Measurements from ENCODE around the gene HS3ST3A1.
A peak's percentile ranks its signal among the peaks of the same experiment; 100 is the strongest.

The HS3ST3A1 gene

GRCh38 chr17:13646411-13646810, 44.7 kb upstream of the HS3ST3A1 start:
- H2BK120ac ChIP-seq (ENCODE audit: low read depth, low read length) = no peak overlapping the region
- H2AFZ ChIP-seq (ENCODE audit: low read depth, low read length) = no peak overlapping the region
- no peak overlapping the region for H2AK5ac ChIP-seq (ENCODE audit: low read length, severe bottlenecking)
- H3K9ac ChIP-seq (ENCODE audit: low read length) = no peak overlapping the region
- no peak overlapping the region for H3K4me2 ChIP-seq (ENCODE audit: low read length, poor library complexity, severe bottlenecking)
- no peak overlapping the region for H2BK5ac ChIP-seq (ENCODE audit: low read depth, low read length, poor library complexity, severe bottlenecking)
- H3K27ac ChIP-seq (ENCODE audit: low read length, poor library complexity, severe bottlenecking) = no peak overlapping the region
- no peaks in the 10 kb centered on the region for H3K79me1 ChIP-seq (replicated peaks; ENCODE audit: low read length, poor library complexity, severe bottlenecking)
- no peaks in the 10 kb centered on the region for H3K36me3 ChIP-seq (ENCODE audit: control insufficient read depth in 1 of 2, insufficient read depth in 2 of 2, low read depth in 1 of 2, low read length in 2 of 2)
- peak overlapping the region in 1 of 2 experiments; percentile 13 for H3K4ac ChIP-seq (ENCODE audit: low read depth in 1 of 2, low read length in 2 of 2)
- H3K27me3 ChIP-seq (ENCODE audit: control insufficient read depth in 1 of 2, insufficient read depth in 1 of 2, low read length in 2 of 2) = no peaks in the 10 kb centered on the region
- no peak overlapping the region for H3K4me3 ChIP-seq (ENCODE audit: insufficient read depth in 1 of 2, low read depth in 1 of 2, low read length in 2 of 2)
- H3K9me3 ChIP-seq (ENCODE audit: control insufficient read depth, low read length) = no peaks in the 10 kb centered on the region
- no peaks in the 10 kb centered on the region for H3K4me1 ChIP-seq (ENCODE audit: control insufficient read depth, insufficient read depth, low read depth, low read length)
- 71% methylated on average over 1 of the region's 2 CpGs for WGBS
- peak; percentile 35 for DNase-seq
- no peak overlapping the region for H3K23ac ChIP-seq (ENCODE audit: low read length in 2 of 2)
- H4K8ac ChIP-seq (ENCODE audit: low read length) = no peak overlapping the region
- H2BK15ac ChIP-seq (ENCODE audit: low read depth, poor library complexity, severe bottlenecking) = no peak overlapping the region
- H3K14ac ChIP-seq (ENCODE audit: low read length in 2 of 2) = no peak overlapping the region
- no peak overlapping the region for H4K91ac ChIP-seq (ENCODE audit: low read length)
- no peak overlapping the region for H3K18ac ChIP-seq (ENCODE audit: low read depth in 1 of 2, low read length in 2 of 2)
- H2BK12ac ChIP-seq (ENCODE audit: low read length in 2 of 2) = peak overlapping the region in 1 of 2 experiments; percentile 21

GRCh38 chr17:13643180-13643579, 41.5 kb upstream of the HS3ST3A1 start:
- Histone ChIP-seq H2AFZ (ENCODE audit: low read depth, low read length) (no peak overlapping the region), H3K36me3 (ENCODE audit: control insufficient read depth in 1 of 2, insufficient read depth in 2 of 2, low read depth in 1 of 2, low read length in 2 of 2) (no peaks in the 10 kb centered on the region), H2BK12ac (ENCODE audit: low read length in 2 of 2) (no peak overlapping the region), H4K8ac (ENCODE audit: low read length) (no peak overlapping the region), H3K27me3 (ENCODE audit: control insufficient read depth in 1 of 2, insufficient read depth in 1 of 2, low read length in 2 of 2) (no peaks in the 10 kb centered on the region), H3K9ac (ENCODE audit: low read length) (no peak overlapping the region), H3K4me3 (ENCODE audit: insufficient read depth in 1 of 2, low read depth in 1 of 2, low read length in 2 of 2) (no peak overlapping the region), H3K27ac (ENCODE audit: low read length, poor library complexity, severe bottlenecking) (no peak overlapping the region), H2BK120ac (ENCODE audit: low read depth, low read length) (no peak overlapping the region), H3K14ac (ENCODE audit: low read length in 2 of 2) (no peak overlapping the region), H4K91ac (ENCODE audit: low read length) (no peak overlapping the region), H3K79me1 (replicated peaks; ENCODE audit: low read length, poor library complexity, severe bottlenecking) (no peaks in the 10 kb centered on the region), H2AK5ac (ENCODE audit: low read length, severe bottlenecking) (no peak overlapping the region), H3K4me1 (ENCODE audit: control insufficient read depth, insufficient read depth, low read depth, low read length) (no peaks in the 10 kb centered on the region), H3K4ac (ENCODE audit: low read depth in 1 of 2, low read length in 2 of 2) (no peak overlapping the region), H3K9me3 (ENCODE audit: control insufficient read depth, low read length) (no peaks in the 10 kb centered on the region), H2BK5ac (ENCODE audit: low read depth, low read length, poor library complexity, severe bottlenecking) (no peak overlapping the region), H3K4me2 (ENCODE audit: low read length, poor library complexity, severe bottlenecking) (no peak overlapping the region), H3K23ac (ENCODE audit: low read length in 2 of 2) (no peak overlapping the region), H3K18ac (ENCODE audit: low read depth in 1 of 2, low read length in 2 of 2) (no peak overlapping the region), H2BK15ac (ENCODE audit: low read depth, poor library complexity, severe bottlenecking) (no peak overlapping the region)
- DNase-seq = no peak
- WGBS = 88% methylated on average over 1 of the region's 2 CpGs

GRCh38 chr17:13642188-13642587, 40.5 kb upstream of the HS3ST3A1 start:
- H3K18ac ChIP-seq (ENCODE audit: low read depth in 1 of 2, low read length in 2 of 2) = no peak overlapping the region
- H3K14ac ChIP-seq (ENCODE audit: low read length in 2 of 2) = no peak overlapping the region
- no peak overlapping the region for H3K4me2 ChIP-seq (ENCODE audit: low read length, poor library complexity, severe bottlenecking)
- no peak overlapping the region for H4K91ac ChIP-seq (ENCODE audit: low read length)
- H3K36me3 ChIP-seq (ENCODE audit: control insufficient read depth in 1 of 2, insufficient read depth in 2 of 2, low read depth in 1 of 2, low read length in 2 of 2) = no peaks in the 10 kb centered on the region
- H3K4me1 ChIP-seq (ENCODE audit: control insufficient read depth, insufficient read depth, low read depth, low read length) = no peaks in the 10 kb centered on the region
- H3K9ac ChIP-seq (ENCODE audit: low read length) = no peak overlapping the region
- no peak overlapping the region for H2BK120ac ChIP-seq (ENCODE audit: low read depth, low read length)
- peak; percentile 6 for DNase-seq
- H3K9me3 ChIP-seq (ENCODE audit: control insufficient read depth, low read length) = no peaks in the 10 kb centered on the region
- H3K27ac ChIP-seq (ENCODE audit: low read length, poor library complexity, severe bottlenecking) = no peak overlapping the region
- no peak overlapping the region for H2AK5ac ChIP-seq (ENCODE audit: low read length, severe bottlenecking)
- H2BK12ac ChIP-seq (ENCODE audit: low read length in 2 of 2) = no peak overlapping the region
- no peaks in the 10 kb centered on the region for H3K27me3 ChIP-seq (ENCODE audit: control insufficient read depth in 1 of 2, insufficient read depth in 1 of 2, low read length in 2 of 2)
- H4K8ac ChIP-seq (ENCODE audit: low read length) = no peak overlapping the region
- H3K79me1 ChIP-seq (replicated peaks; ENCODE audit: low read length, poor library complexity, severe bottlenecking) = no peaks in the 10 kb centered on the region
- H2BK5ac ChIP-seq (ENCODE audit: low read depth, low read length, poor library complexity, severe bottlenecking) = no peak overlapping the region
- no peak overlapping the region for H2BK15ac ChIP-seq (ENCODE audit: low read depth, poor library complexity, severe bottlenecking)
- H3K23ac ChIP-seq (ENCODE audit: low read length in 2 of 2) = no peak overlapping the region
- no peak overlapping the region for H3K4me3 ChIP-seq (ENCODE audit: insufficient read depth in 1 of 2, low read depth in 1 of 2, low read length in 2 of 2)
- no peak overlapping the region for H3K4ac ChIP-seq (ENCODE audit: low read depth in 1 of 2, low read length in 2 of 2)
- 45% methylated on average over 2 of the region's 2 CpGs for WGBS
- H2AFZ ChIP-seq (ENCODE audit: low read depth, low read length) = no peak overlapping the region

GRCh38 chr17:13640551-13640950, 38.8 kb upstream of the HS3ST3A1 start:
- H3K27me3 ChIP-seq (ENCODE audit: control insufficient read depth in 1 of 2, insufficient read depth in 1 of 2, low read length in 2 of 2) = no peaks in the 10 kb centered on the region
- H3K4me2 ChIP-seq (ENCODE audit: low read length, poor library complexity, severe bottlenecking) = no peak overlapping the region
- H3K4me3 ChIP-seq (ENCODE audit: insufficient read depth in 1 of 2, low read depth in 1 of 2, low read length in 2 of 2) = no peak overlapping the region
- H2AFZ ChIP-seq (ENCODE audit: low read depth, low read length) = no peak overlapping the region
- H3K4me1 ChIP-seq (ENCODE audit: control insufficient read depth, insufficient read depth, low read depth, low read length) = no peaks in the 10 kb centered on the region
- no peaks in the 10 kb centered on the region for H3K9me3 ChIP-seq (ENCODE audit: control insufficient read depth, low read length)
- no peak overlapping the region for H2AK5ac ChIP-seq (ENCODE audit: low read length, severe bottlenecking)
- H4K91ac ChIP-seq (ENCODE audit: low read length) = no peak overlapping the region
- no peak overlapping the region for H2BK5ac ChIP-seq (ENCODE audit: low read depth, low read length, poor library complexity, severe bottlenecking)
- 74% methylated on average over 3 of the region's 3 CpGs for WGBS
- no peaks in the 10 kb centered on the region for H3K79me1 ChIP-seq (replicated peaks; ENCODE audit: low read length, poor library complexity, severe bottlenecking)
- H2BK120ac ChIP-seq (ENCODE audit: low read depth, low read length) = no peak overlapping the region
- H3K14ac ChIP-seq (ENCODE audit: low read length in 2 of 2) = no peak overlapping the region
- no peaks in the 10 kb centered on the region for H3K36me3 ChIP-seq (ENCODE audit: control insufficient read depth in 1 of 2, insufficient read depth in 2 of 2, low read depth in 1 of 2, low read length in 2 of 2)
- no peak overlapping the region for H2BK12ac ChIP-seq (ENCODE audit: low read length in 2 of 2)
- no peak overlapping the region for H2BK15ac ChIP-seq (ENCODE audit: low read depth, poor library complexity, severe bottlenecking)
- H3K23ac ChIP-seq (ENCODE audit: low read length in 2 of 2) = no peak overlapping the region
- no peak overlapping the region for H3K18ac ChIP-seq (ENCODE audit: low read depth in 1 of 2, low read length in 2 of 2)
- H3K9ac ChIP-seq (ENCODE audit: low read length) = no peak overlapping the region
- DNase-seq = no peak
- H4K8ac ChIP-seq (ENCODE audit: low read length) = no peak overlapping the region
- no peak overlapping the region for H3K4ac ChIP-seq (ENCODE audit: low read depth in 1 of 2, low read length in 2 of 2)
- no peak overlapping the region for H3K27ac ChIP-seq (ENCODE audit: low read length, poor library complexity, severe bottlenecking)
